ENCODE measurements around the gene MT3. TPM values are rescaled to one million over a fixed set of nuclear protein-coding genes. Genes with fewer than 3 reads are reported as not detected.

The MT3 gene
- total and polyA plus RNA-seq, 2 of the 8 experiments (the other 6 are each of a cell fraction or from before 2014, with no cell fraction given), result 0.17 TPM; not detected in 1

DNA sequence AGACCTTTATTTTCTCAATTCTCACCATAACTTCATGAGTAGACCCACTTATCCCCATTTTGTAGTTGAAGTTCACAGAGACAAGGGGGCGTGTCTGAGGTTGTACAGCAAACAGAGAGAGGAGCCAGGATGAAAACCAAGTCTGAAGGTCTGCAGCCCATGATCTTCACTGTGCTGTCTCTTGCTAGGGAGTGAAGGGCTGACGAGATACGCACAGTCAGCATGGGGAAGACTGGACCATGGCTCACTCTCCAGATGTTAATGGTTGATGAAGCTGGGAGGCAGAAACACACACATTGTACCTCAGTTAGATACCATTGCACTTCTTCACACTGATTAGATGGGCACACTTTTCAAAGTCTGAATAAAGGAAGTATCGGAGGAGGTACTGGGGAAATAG lies 30.2 kb upstream of the MT3 start (continued):
- TF ChIP-seq, protein P1, sequence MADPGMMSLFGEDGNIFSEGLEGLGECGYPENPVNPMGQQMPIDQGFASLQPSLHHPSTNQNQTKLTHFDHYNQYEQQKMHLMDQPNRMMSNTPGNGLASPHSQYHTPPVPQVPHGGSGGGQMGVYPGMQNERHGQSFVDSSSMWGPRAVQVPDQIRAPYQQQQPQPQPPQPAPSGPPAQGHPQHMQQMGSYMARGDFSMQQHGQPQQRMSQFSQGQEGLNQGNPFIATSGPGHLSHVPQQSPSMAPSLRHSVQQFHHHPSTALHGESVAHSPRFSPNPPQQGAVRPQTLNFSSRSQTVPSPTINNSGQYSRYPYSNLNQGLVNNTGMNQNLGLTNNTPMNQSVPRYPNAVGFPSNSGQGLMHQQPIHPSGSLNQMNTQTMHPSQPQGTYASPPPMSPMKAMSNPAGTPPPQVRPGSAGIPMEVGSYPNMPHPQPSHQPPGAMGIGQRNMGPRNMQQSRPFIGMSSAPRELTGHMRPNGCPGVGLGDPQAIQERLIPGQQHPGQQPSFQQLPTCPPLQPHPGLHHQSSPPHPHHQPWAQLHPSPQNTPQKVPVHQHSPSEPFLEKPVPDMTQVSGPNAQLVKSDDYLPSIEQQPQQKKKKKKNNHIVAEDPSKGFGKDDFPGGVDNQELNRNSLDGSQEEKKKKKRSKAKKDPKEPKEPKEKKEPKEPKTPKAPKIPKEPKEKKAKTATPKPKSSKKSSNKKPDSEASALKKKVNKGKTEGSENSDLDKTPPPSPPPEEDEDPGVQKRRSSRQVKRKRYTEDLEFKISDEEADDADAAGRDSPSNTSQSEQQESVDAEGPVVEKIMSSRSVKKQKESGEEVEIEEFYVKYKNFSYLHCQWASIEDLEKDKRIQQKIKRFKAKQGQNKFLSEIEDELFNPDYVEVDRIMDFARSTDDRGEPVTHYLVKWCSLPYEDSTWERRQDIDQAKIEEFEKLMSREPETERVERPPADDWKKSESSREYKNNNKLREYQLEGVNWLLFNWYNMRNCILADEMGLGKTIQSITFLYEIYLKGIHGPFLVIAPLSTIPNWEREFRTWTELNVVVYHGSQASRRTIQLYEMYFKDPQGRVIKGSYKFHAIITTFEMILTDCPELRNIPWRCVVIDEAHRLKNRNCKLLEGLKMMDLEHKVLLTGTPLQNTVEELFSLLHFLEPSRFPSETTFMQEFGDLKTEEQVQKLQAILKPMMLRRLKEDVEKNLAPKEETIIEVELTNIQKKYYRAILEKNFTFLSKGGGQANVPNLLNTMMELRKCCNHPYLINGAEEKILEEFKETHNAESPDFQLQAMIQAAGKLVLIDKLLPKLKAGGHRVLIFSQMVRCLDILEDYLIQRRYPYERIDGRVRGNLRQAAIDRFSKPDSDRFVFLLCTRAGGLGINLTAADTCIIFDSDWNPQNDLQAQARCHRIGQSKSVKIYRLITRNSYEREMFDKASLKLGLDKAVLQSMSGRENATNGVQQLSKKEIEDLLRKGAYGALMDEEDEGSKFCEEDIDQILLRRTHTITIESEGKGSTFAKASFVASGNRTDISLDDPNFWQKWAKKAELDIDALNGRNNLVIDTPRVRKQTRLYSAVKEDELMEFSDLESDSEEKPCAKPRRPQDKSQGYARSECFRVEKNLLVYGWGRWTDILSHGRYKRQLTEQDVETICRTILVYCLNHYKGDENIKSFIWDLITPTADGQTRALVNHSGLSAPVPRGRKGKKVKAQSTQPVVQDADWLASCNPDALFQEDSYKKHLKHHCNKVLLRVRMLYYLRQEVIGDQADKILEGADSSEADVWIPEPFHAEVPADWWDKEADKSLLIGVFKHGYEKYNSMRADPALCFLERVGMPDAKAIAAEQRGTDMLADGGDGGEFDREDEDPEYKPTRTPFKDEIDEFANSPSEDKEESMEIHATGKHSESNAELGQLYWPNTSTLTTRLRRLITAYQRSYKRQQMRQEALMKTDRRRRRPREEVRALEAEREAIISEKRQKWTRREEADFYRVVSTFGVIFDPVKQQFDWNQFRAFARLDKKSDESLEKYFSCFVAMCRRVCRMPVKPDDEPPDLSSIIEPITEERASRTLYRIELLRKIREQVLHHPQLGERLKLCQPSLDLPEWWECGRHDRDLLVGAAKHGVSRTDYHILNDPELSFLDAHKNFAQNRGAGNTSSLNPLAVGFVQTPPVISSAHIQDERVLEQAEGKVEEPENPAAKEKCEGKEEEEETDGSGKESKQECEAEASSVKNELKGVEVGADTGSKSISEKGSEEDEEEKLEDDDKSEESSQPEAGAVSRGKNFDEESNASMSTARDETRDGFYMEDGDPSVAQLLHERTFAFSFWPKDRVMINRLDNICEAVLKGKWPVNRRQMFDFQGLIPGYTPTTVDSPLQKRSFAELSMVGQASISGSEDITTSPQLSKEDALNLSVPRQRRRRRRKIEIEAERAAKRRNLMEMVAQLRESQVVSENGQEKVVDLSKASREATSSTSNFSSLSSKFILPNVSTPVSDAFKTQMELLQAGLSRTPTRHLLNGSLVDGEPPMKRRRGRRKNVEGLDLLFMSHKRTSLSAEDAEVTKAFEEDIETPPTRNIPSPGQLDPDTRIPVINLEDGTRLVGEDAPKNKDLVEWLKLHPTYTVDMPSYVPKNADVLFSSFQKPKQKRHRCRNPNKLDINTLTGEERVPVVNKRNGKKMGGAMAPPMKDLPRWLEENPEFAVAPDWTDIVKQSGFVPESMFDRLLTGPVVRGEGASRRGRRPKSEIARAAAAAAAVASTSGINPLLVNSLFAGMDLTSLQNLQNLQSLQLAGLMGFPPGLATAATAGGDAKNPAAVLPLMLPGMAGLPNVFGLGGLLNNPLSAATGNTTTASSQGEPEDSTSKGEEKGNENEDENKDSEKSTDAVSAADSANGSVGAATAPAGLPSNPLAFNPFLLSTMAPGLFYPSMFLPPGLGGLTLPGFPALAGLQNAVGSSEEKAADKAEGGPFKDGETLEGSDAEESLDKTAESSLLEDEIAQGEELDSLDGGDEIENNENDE (IDR thresholded peaks at IDR 0.05; ENCODE audit: insufficient replicate concordance, low read length), result no peak
- TF ChIP-seq CBX8 (IDR thresholded peaks at IDR 0.05; ENCODE audit: borderline replicate concordance, low read depth, low read length) (no peak), POLR2A (IDR thresholded peaks at IDR 0.05; ENCODE audit: control extremely low read depth in 1 of 2, low read depth in 2 of 2, low read length in 2 of 2) (no peak), SIX5 (IDR thresholded peaks at IDR 0.05; ENCODE audit: low read depth, low read length) (no peak), CREB1 (IDR thresholded peaks at IDR 0.05) (no peak), EGR1 (IDR thresholded peaks at IDR 0.05; ENCODE audit: borderline replicate concordance, low read depth, low read length) (no peak), SUZ12 (IDR thresholded peaks at IDR 0.05; ENCODE audit: low read length) (no peak), TBP (IDR thresholded peaks at IDR 0.05; ENCODE audit: low read depth, low read length) (no peak), GTF2F1 (IDR thresholded peaks at IDR 0.05; ENCODE audit: borderline replicate concordance, low read depth, low read length) (no peak), BCL11A (IDR thresholded peaks at IDR 0.05; ENCODE audit: low read depth in 2 of 2, low read length in 2 of 2) (no peak)

Data from H1 (cell line).